HEK293 (cell line): ENCODE measurements around the gene ARHGAP23.
A peak's percentile ranks its signal among the peaks of the same experiment; 100 is the strongest.

Experiments
- KLF16 ChIP-seq: fragments of 450-650 bp; formaldehyde crosslinking; IDR thresholded peaks from 2 replicates; pipeline ENCODE4 v1.5.1; 2017; ENCODE audit warnings: missing biosample characterization, missing genetic modification characterization
- KLF9 ChIP-seq: fragments of 450-650 bp; formaldehyde crosslinking; IDR thresholded peaks from 2 replicates; pipeline ENCODE4 v1.5.1; 2016; ENCODE audit warnings: missing biosample characterization, missing genetic modification characterization, low read depth
- OVOL3 ChIP-seq: fragments of 450-650 bp; formaldehyde crosslinking; IDR thresholded peaks from 2 replicates; pipeline ENCODE4 v1.5.1; 2016; ENCODE audit warnings: missing biosample characterization, missing genetic modification characterization
- SETDB1 ChIP-seq: IDR thresholded peaks from one replicate; pipeline ENCODE4 v1.6.1; 2017; ENCODE audit warnings: mild to moderate bottlenecking, low read length, moderate library complexity, mixed read lengths; ENCODE audit not compliant: insufficient read length
- SP3 ChIP-seq: fragments of 450-650 bp; formaldehyde crosslinking; IDR thresholded peaks from 2 replicates; pipeline ENCODE4 v1.5.1; 2016; ENCODE audit warnings: missing biosample characterization, missing genetic modification characterization
- ZBTB8A ChIP-seq: fragments of 450-650 bp; formaldehyde crosslinking; IDR thresholded peaks from 2 replicates; pipeline ENCODE4 v1.5.1; 2016; ENCODE audit warnings: missing biosample characterization, missing genetic modification characterization
- ZNF155 ChIP-seq: fragments of 450-650 bp; formaldehyde crosslinking; IDR thresholded peaks from 2 replicates; pipeline ENCODE4 v1.5.1; 2016; ENCODE audit warnings: missing biosample characterization, missing genetic modification characterization
- ZNF214 ChIP-seq: fragments of 450-650 bp; formaldehyde crosslinking; IDR thresholded peaks from 2 replicates; pipeline ENCODE4 v1.5.1; 2017; ENCODE audit warnings: missing biosample characterization, mild to moderate bottlenecking, missing genetic modification characterization, borderline replicate concordance
- ZNF221 ChIP-seq: fragments of 450-650 bp; formaldehyde crosslinking; IDR thresholded peaks from 2 replicates; pipeline ENCODE4 v1.5.1; 2017; ENCODE audit warnings: missing biosample characterization, missing genetic modification characterization, borderline replicate concordance
- ZNF394 ChIP-seq: fragments of 450-650 bp; formaldehyde crosslinking; IDR thresholded peaks from 2 replicates; pipeline ENCODE4 v1.5.1; 2016; ENCODE audit warnings: missing biosample characterization, missing genetic modification characterization, mild to moderate bottlenecking, moderate library complexity, borderline replicate concordance
- ZNF426 ChIP-seq: fragments of 450-650 bp; formaldehyde crosslinking; IDR thresholded peaks from 2 replicates; pipeline ENCODE4 v1.5.1; 2017; ENCODE audit warnings: missing biosample characterization, missing genetic modification characterization, mild to moderate bottlenecking, inconsistent platforms, moderate library complexity
- ZNF548 ChIP-seq: fragments of 450-650 bp; formaldehyde crosslinking; IDR thresholded peaks from 2 replicates; pipeline ENCODE4 v1.5.1; 2016; ENCODE audit warnings: missing biosample characterization, missing genetic modification characterization
- ZNF561 ChIP-seq: fragments of 450-650 bp; IDR thresholded peaks from 2 replicates; pipeline ENCODE4 v1.5.1; 2018; ENCODE audit warnings: missing biosample characterization, missing genetic modification characterization, borderline replicate concordance
- ZNF707 ChIP-seq: fragments of 450-650 bp; formaldehyde crosslinking; IDR thresholded peaks from 2 replicates; pipeline ENCODE4 v1.5.1; 2016; ENCODE audit warnings: missing biosample characterization, missing genetic modification characterization
- ZNF792 ChIP-seq: fragments of 450-650 bp; formaldehyde crosslinking; IDR thresholded peaks from 2 replicates; pipeline ENCODE4 v1.5.1; 2016; ENCODE audit warnings: missing biosample characterization, missing genetic modification characterization
- ZNF837 ChIP-seq: fragments of 450-650 bp; formaldehyde crosslinking; IDR thresholded peaks from 2 replicates; pipeline ENCODE4 v1.5.1; 2016; ENCODE audit warnings: missing biosample characterization, missing genetic modification characterization
- TF ChIP-seq, protein P1 (sequence below): fragments of 450-650 bp; formaldehyde crosslinking; IDR thresholded peaks from 2 replicates; pipeline ENCODE4 v1.5.1; 2016; ENCODE audit warnings: missing biosample characterization, missing genetic modification characterization
- TF ChIP-seq, protein P2 (sequence below): fragments of 450-650 bp; formaldehyde crosslinking; IDR thresholded peaks from 2 replicates; pipeline ENCODE4 v1.5.1; 2016; ENCODE audit warnings: missing biosample characterization, missing genetic modification characterization
- TF ChIP-seq, protein P3 (sequence below): fragments of 450-650 bp; formaldehyde crosslinking; IDR thresholded peaks from 2 replicates; pipeline ENCODE4 v1.5.1; 2016; ENCODE audit warnings: missing biosample characterization, missing genetic modification characterization
- TF ChIP-seq, protein P4 (sequence below): fragments of 450-650 bp; formaldehyde crosslinking; IDR thresholded peaks from 2 replicates; pipeline ENCODE4 v1.5.1; 2016; ENCODE audit warnings: missing biosample characterization, missing genetic modification characterization
- TF ChIP-seq, protein P5 (sequence below): fragments of 450-650 bp; formaldehyde crosslinking; IDR thresholded peaks from 2 replicates; pipeline ENCODE4 v1.5.1; 2016; ENCODE audit warnings: missing biosample characterization, missing genetic modification characterization
- TF ChIP-seq, protein P6 (sequence below): IDR thresholded peaks from 2 replicates; pipeline ENCODE4 v1.6.1; 2011; ENCODE audit warnings: mild to moderate bottlenecking, low read depth, low read length, borderline replicate concordance
- TF ChIP-seq, protein P7 (sequence below): fragments of 450-650 bp; formaldehyde crosslinking; optimal IDR thresholded peaks from 2 replicates; pipeline ENCODE3; 2016; ENCODE audit warnings: missing biosample characterization, mild to moderate bottlenecking, missing genetic modification characterization
- TF ChIP-seq, protein P8 (sequence below): fragments of 450-650 bp; formaldehyde crosslinking; IDR thresholded peaks from 2 replicates; pipeline ENCODE4 v1.5.1; 2016; ENCODE audit warnings: missing biosample characterization, missing genetic modification characterization

Gene ARHGAP23

DNA sequence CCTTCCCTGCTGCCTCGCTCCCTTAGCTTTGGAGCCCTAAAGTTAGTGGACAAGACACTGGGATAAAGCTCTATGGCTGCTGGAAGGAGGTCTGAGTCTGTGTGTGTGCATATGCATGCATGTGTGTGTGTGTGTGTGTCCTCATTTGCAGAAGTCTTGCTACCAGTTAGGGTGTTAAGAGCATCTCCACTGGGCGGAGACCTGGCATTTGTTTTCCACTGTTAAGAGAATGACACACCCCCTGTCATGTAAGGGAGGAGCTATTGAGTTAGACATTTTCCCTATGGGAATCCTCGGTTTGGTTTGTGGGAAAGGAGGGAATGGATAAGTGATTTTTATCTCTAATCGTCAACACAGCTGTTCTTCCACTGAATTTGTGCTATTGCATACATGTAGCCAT, 24.8 kb upstream of the ARHGAP23 start (continued):
- TF ChIP-seq, protein P1, sequence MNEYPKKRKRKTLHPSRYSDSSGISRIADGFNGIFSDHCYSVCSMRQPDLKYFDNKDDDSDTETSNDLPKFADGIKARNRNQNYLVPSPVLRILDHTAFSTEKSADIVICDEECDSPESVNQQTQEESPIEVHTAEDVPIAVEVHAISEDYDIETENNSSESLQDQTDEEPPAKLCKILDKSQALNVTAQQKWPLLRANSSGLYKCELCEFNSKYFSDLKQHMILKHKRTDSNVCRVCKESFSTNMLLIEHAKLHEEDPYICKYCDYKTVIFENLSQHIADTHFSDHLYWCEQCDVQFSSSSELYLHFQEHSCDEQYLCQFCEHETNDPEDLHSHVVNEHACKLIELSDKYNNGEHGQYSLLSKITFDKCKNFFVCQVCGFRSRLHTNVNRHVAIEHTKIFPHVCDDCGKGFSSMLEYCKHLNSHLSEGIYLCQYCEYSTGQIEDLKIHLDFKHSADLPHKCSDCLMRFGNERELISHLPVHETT (tag by site-specific recombination) = no peak
- TF ChIP-seq, protein P2, sequence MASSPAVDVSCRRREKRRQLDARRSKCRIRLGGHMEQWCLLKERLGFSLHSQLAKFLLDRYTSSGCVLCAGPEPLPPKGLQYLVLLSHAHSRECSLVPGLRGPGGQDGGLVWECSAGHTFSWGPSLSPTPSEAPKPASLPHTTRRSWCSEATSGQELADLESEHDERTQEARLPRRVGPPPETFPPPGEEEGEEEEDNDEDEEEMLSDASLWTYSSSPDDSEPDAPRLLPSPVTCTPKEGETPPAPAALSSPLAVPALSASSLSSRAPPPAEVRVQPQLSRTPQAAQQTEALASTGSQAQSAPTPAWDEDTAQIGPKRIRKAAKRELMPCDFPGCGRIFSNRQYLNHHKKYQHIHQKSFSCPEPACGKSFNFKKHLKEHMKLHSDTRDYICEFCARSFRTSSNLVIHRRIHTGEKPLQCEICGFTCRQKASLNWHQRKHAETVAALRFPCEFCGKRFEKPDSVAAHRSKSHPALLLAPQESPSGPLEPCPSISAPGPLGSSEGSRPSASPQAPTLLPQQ (tag by site-specific recombination) = no peak
- TF ChIP-seq KLF16 (no peak), SETDB1 (no peak), ZNF214 (no peak), ZNF394 (tag by site-specific recombination) (no peak), ZNF837 (tag by site-specific recombination) (no peak), ZNF426 (tag by site-specific recombination) (no peak), ZNF561 (tag by site-specific recombination) (no peak), ZNF792 (tag by site-specific recombination) (no peak), ZNF221 (tag by site-specific recombination) (no peak), ZNF548 (tag by site-specific recombination) (no peak), ZNF155 (tag by site-specific recombination) (no peak), ZBTB8A (tag by site-specific recombination) (no peak), OVOL3 (no peak), SP3 (tag by site-specific recombination) (0 out of 2 replicates have a peak, but pooled peaks have one; percentile 11), ZNF707 (tag by site-specific recombination) (no peak), KLF9 (tag by site-specific recombination) (0 out of 2 replicates have a peak, but pooled peaks have one; percentile 39)
- TF ChIP-seq, protein P3, sequence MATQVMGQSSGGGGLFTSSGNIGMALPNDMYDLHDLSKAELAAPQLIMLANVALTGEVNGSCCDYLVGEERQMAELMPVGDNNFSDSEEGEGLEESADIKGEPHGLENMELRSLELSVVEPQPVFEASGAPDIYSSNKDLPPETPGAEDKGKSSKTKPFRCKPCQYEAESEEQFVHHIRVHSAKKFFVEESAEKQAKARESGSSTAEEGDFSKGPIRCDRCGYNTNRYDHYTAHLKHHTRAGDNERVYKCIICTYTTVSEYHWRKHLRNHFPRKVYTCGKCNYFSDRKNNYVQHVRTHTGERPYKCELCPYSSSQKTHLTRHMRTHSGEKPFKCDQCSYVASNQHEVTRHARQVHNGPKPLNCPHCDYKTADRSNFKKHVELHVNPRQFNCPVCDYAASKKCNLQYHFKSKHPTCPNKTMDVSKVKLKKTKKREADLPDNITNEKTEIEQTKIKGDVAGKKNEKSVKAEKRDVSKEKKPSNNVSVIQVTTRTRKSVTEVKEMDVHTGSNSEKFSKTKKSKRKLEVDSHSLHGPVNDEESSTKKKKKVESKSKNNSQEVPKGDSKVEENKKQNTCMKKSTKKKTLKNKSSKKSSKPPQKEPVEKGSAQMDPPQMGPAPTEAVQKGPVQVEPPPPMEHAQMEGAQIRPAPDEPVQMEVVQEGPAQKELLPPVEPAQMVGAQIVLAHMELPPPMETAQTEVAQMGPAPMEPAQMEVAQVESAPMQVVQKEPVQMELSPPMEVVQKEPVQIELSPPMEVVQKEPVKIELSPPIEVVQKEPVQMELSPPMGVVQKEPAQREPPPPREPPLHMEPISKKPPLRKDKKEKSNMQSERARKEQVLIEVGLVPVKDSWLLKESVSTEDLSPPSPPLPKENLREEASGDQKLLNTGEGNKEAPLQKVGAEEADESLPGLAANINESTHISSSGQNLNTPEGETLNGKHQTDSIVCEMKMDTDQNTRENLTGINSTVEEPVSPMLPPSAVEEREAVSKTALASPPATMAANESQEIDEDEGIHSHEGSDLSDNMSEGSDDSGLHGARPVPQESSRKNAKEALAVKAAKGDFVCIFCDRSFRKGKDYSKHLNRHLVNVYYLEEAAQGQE (tag by site-specific recombination) = no peak
- TF ChIP-seq, protein P4, sequence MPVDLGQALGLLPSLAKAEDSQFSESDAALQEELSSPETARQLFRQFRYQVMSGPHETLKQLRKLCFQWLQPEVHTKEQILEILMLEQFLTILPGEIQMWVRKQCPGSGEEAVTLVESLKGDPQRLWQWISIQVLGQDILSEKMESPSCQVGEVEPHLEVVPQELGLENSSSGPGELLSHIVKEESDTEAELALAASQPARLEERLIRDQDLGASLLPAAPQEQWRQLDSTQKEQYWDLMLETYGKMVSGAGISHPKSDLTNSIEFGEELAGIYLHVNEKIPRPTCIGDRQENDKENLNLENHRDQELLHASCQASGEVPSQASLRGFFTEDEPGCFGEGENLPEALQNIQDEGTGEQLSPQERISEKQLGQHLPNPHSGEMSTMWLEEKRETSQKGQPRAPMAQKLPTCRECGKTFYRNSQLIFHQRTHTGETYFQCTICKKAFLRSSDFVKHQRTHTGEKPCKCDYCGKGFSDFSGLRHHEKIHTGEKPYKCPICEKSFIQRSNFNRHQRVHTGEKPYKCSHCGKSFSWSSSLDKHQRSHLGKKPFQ (tag by site-specific recombination) = no peak
- TF ChIP-seq, protein P5, sequence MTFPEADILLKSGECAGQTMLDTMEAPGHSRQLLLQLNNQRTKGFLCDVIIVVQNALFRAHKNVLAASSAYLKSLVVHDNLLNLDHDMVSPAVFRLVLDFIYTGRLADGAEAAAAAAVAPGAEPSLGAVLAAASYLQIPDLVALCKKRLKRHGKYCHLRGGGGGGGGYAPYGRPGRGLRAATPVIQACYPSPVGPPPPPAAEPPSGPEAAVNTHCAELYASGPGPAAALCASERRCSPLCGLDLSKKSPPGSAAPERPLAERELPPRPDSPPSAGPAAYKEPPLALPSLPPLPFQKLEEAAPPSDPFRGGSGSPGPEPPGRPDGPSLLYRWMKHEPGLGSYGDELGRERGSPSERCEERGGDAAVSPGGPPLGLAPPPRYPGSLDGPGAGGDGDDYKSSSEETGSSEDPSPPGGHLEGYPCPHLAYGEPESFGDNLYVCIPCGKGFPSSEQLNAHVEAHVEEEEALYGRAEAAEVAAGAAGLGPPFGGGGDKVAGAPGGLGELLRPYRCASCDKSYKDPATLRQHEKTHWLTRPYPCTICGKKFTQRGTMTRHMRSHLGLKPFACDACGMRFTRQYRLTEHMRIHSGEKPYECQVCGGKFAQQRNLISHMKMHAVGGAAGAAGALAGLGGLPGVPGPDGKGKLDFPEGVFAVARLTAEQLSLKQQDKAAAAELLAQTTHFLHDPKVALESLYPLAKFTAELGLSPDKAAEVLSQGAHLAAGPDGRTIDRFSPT (tag by site-specific recombination) = no peak
- TF ChIP-seq, protein P6, sequence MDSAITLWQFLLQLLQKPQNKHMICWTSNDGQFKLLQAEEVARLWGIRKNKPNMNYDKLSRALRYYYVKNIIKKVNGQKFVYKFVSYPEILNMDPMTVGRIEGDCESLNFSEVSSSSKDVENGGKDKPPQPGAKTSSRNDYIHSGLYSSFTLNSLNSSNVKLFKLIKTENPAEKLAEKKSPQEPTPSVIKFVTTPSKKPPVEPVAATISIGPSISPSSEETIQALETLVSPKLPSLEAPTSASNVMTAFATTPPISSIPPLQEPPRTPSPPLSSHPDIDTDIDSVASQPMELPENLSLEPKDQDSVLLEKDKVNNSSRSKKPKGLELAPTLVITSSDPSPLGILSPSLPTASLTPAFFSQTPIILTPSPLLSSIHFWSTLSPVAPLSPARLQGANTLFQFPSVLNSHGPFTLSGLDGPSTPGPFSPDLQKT = no peak
- TF ChIP-seq, protein P7, sequence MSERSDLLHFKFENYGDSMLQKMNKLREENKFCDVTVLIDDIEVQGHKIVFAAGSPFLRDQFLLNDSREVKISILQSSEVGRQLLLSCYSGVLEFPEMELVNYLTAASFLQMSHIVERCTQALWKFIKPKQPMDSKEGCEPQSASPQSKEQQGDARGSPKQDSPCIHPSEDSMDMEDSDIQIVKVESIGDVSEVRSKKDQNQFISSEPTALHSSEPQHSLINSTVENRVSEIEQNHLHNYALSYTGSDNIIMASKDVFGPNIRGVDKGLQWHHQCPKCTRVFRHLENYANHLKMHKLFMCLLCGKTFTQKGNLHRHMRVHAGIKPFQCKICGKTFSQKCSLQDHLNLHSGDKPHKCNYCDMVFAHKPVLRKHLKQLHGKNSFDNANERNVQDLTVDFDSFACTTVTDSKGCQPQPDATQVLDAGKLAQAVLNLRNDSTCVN (tag by site-specific recombination) = no peak
- TF ChIP-seq, protein P8, sequence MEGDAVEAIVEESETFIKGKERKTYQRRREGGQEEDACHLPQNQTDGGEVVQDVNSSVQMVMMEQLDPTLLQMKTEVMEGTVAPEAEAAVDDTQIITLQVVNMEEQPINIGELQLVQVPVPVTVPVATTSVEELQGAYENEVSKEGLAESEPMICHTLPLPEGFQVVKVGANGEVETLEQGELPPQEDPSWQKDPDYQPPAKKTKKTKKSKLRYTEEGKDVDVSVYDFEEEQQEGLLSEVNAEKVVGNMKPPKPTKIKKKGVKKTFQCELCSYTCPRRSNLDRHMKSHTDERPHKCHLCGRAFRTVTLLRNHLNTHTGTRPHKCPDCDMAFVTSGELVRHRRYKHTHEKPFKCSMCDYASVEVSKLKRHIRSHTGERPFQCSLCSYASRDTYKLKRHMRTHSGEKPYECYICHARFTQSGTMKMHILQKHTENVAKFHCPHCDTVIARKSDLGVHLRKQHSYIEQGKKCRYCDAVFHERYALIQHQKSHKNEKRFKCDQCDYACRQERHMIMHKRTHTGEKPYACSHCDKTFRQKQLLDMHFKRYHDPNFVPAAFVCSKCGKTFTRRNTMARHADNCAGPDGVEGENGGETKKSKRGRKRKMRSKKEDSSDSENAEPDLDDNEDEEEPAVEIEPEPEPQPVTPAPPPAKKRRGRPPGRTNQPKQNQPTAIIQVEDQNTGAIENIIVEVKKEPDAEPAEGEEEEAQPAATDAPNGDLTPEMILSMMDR (tag by site-specific recombination) = no peak
